Activated CD8-positive, alpha-beta memory T cell treated with anti-CD3 and anti-CD28 coated beads, Interleukin-2, amount 50 U/mL, for 1 hour (primary cell): ENCODE data around the gene FSCN2.
"Not testable (repeated sequence)": the region's sequence is repeated elsewhere in the genome, so short reads cannot be mapped to it uniquely, and the experiment has no call there.

ENCODE experiments used
- DNase-seq: peaks from one replicate; pipeline ENCODE4 v3.0.0-alpha.2; 2020; ENCODE audit errors: extremely low read depth

The FSCN2 gene

GRCh38 chr17:81528651-81529436 is 667 bp downstream of the FSCN2 start:
- no peak for DNase-seq

GRCh38 chr17:81529437-81529803 is 1.2 kb downstream of the FSCN2 start:
- DNase-seq = no peak

GRCh38 chr17:81531013-81531412 is 2.8 kb downstream of the FSCN2 start:
- DNase-seq = not testable (repeated sequence)

GRCh38 chr17:81531998-81532404 is 3.8 kb downstream of the FSCN2 start:
- not testable (repeated sequence) for DNase-seq

GRCh38 chr17:81532490-81533287 is 4.5 kb downstream of the FSCN2 start:
- DNase-seq = no peak

GRCh38 chr17:81533339-81534141 is 5.4 kb downstream of the FSCN2 start:
- no peak for DNase-seq

GRCh38 chr17:81534157-81535006 is 6.2 kb downstream of the FSCN2 start:
- DNase-seq = no peak

GRCh38 chr17:81535007-81535328 is 6.8 kb downstream of the FSCN2 start:
- no peak for DNase-seq

GRCh38 chr17:81535480-81536298 is 7.5 kb downstream of the FSCN2 start:
- DNase-seq = no peak

- no peak for DNase-seq
Observed at GRCh38 chr17:81536299-81537290, 8.4 kb downstream of the FSCN2 start.

- DNase-seq = no peak
Observed at GRCh38 chr17:81537343-81537855, 9.2 kb downstream of the FSCN2 start.

- no peak for DNase-seq
Observed at GRCh38 chr17:81537856-81538555, 9.8 kb downstream of the FSCN2 start.

- no peak for DNase-seq
Observed at GRCh38 chr17:81538651-81539570, 10.7 kb downstream of the FSCN2 start.

- DNase-seq = no peak
Observed at GRCh38 chr17:81539571-81539900, 11.4 kb downstream of the FSCN2 start.

GRCh38 chr17:81539961-81540675 is 11.9 kb downstream of the FSCN2 start:
- no peak for DNase-seq

- no peak for DNase-seq
Observed at GRCh38 chr17:81540676-81541027, 12.5 kb downstream of the FSCN2 start.

GRCh38 chr17:81541123-81541522 is 12.9 kb downstream of the FSCN2 start:
- no peak for DNase-seq
